ENCODE results near the gene CFAP68.

CFAP68 gene

DNA sequence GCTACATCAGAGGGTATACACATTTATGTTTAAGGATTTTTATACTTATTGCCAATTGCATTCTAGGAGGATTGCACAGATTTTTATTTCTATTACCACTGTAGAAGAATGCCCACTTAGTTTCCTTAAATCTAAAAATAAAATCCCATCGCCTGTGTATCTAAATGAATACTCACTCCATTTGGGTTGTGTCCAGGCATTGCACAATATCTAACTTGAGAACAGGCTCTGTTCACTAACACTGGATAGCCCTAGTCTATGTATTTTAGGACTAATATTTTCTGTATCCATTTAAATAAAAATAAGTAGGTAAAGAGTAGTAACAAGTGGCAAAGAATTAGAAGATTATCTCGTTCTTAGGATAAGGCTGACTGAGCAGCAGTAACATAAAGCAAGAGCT, 43.5 kb downstream of the CFAP68 start:
- H3K27me3 ChIP-seq (ENCODE audit: insufficient read depth, low read depth), result no peaks in the 10 kb centered on the region
- no peak overlapping the region for H3K9ac ChIP-seq
- no peaks in the 10 kb centered on the region for H3K36me3 ChIP-seq (ENCODE audit: insufficient read depth)
- no peak overlapping the region for H3K4me3 ChIP-seq (IDR thresholded peaks at IDR 0.05; ENCODE audit: insufficient read depth, low read depth, low read length)
- no peak overlapping the region for H3K4me2 ChIP-seq
- H3K79me2 ChIP-seq (ENCODE audit: insufficient read depth, low read depth), result no peaks in the 10 kb centered on the region
- no peak overlapping the region for H3K27ac ChIP-seq
- H2AFZ ChIP-seq (ENCODE audit: low read depth), result no peak overlapping the region
- TF ChIP-seq, protein P1, sequence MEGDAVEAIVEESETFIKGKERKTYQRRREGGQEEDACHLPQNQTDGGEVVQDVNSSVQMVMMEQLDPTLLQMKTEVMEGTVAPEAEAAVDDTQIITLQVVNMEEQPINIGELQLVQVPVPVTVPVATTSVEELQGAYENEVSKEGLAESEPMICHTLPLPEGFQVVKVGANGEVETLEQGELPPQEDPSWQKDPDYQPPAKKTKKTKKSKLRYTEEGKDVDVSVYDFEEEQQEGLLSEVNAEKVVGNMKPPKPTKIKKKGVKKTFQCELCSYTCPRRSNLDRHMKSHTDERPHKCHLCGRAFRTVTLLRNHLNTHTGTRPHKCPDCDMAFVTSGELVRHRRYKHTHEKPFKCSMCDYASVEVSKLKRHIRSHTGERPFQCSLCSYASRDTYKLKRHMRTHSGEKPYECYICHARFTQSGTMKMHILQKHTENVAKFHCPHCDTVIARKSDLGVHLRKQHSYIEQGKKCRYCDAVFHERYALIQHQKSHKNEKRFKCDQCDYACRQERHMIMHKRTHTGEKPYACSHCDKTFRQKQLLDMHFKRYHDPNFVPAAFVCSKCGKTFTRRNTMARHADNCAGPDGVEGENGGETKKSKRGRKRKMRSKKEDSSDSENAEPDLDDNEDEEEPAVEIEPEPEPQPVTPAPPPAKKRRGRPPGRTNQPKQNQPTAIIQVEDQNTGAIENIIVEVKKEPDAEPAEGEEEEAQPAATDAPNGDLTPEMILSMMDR (conservative IDR thresholded peaks at IDR 0.05; ENCODE audit: low read depth, low read length), result no peak
- H4K20me1 ChIP-seq (ENCODE audit: insufficient read depth), result no peaks in the 10 kb centered on the region
- H3K4me1 ChIP-seq (ENCODE audit: low read depth, poor library complexity, severe bottlenecking), result peaks cover 22% of the 10 kb centered on the region

DNA sequence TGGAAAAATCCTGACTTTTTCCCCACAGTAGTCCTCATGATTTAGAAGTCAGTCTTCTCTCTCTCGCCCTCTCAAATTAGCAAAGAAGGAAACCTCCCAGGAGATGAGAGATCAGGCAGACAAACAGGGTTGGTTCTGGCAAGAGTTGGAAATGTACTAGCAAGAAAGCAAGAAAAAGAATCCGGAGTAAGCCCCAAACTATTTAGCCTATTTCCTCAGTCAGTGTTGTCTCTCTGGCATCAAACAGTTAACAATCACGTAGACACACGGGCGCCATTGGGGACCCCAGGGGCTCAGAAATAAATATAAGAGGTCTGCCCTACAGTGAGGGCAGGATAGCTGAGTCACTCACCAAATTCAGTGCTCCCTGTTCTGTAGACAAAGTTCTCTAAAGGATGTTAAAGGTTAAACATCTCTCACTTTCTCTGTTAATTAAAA, 44.0 kb downstream of the CFAP68 start:
- H3K27me3 ChIP-seq (ENCODE audit: insufficient read depth, low read depth), result no peaks in the 10 kb centered on the region
- H3K4me3 ChIP-seq (IDR thresholded peaks at IDR 0.05; ENCODE audit: insufficient read depth, low read depth, low read length), result no peak overlapping the region
- peaks cover 21% of the 10 kb centered on the region for H3K4me1 ChIP-seq (ENCODE audit: low read depth, poor library complexity, severe bottlenecking)
- H3K79me2 ChIP-seq (ENCODE audit: insufficient read depth, low read depth), result no peaks in the 10 kb centered on the region
- H3K27ac ChIP-seq, result no peak overlapping the region
- H3K4me2 ChIP-seq, result no peak overlapping the region
- TF ChIP-seq, protein P1 (conservative IDR thresholded peaks at IDR 0.05; ENCODE audit: low read depth, low read length), result no peak
- H3K9ac ChIP-seq, result no peak overlapping the region
- no peaks in the 10 kb centered on the region for H3K36me3 ChIP-seq (ENCODE audit: insufficient read depth)
- H4K20me1 ChIP-seq (ENCODE audit: insufficient read depth), result no peaks in the 10 kb centered on the region
- H2AFZ ChIP-seq (ENCODE audit: low read depth), result no peak overlapping the region

DNA sequence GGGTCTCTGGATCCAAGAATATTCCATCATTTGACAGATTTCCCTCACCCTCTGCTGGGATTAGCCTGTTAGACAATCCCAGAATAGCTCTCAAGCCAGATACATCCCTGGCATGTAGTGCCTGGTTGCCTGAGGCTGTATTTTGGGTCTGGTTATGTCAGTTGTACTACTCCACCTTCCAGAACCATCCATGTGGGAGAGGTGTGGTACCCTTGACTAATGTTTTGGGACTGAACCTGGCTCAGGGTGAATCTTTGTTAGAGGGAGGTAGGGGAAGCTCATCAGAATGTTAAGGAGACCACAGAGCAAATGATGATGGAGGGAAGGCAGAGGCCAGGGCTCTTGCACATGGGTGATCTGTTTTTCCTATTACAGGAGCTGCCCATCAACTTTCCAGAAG, 44.6 kb downstream of the CFAP68 start:
- H3K4me2 ChIP-seq, result no peak overlapping the region
- H3K9ac ChIP-seq, result no peak overlapping the region

DNA sequence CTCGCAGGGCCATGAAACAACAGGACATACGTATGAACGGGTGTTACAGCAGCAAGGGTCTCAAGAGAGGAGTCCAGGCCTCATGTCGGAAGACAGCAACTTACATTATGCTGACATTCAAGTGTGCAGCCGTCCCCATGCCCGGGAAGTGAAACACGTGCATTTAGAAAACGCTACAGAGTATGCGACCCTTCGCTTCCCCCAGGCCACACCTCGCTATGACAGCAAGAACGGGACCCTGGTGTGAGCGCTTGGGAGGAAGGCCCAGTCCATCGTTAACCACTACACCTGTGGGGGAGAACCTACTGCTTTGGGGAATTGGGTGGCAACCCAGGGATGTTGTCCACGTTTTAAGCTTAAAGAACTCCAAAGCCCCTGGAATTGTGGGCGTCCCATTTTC, 46.6 kb downstream of the CFAP68 start:
- Histone ChIP-seq H3K4me2 (peak overlapping the region; percentile 71), H3K27ac (peak overlapping the region; percentile 91), H3K4me3 (IDR thresholded peaks at IDR 0.05; ENCODE audit: insufficient read depth, low read depth, low read length) (no peak overlapping the region), H3K27me3 (ENCODE audit: insufficient read depth, low read depth) (no peaks in the 10 kb centered on the region), H2AFZ (ENCODE audit: low read depth) (peak overlapping the region; percentile 69), H3K9ac (peak overlapping the region; percentile 66), H3K36me3 (ENCODE audit: insufficient read depth) (no peaks in the 10 kb centered on the region), H3K4me1 (ENCODE audit: low read depth, poor library complexity, severe bottlenecking) (peaks cover 16% of the 10 kb centered on the region), H3K79me2 (ENCODE audit: insufficient read depth, low read depth) (no peaks in the 10 kb centered on the region), H4K20me1 (ENCODE audit: insufficient read depth) (no peaks in the 10 kb centered on the region)
- TF ChIP-seq, protein P1 (conservative IDR thresholded peaks at IDR 0.05; ENCODE audit: low read depth, low read length), result no peak

More for the DNA sequence above, 44.6 kb downstream of the CFAP68 start:
- Histone ChIP-seq H2AFZ (ENCODE audit: low read depth) (no peak overlapping the region), H3K79me2 (ENCODE audit: insufficient read depth, low read depth) (no peaks in the 10 kb centered on the region), H3K4me1 (ENCODE audit: low read depth, poor library complexity, severe bottlenecking) (peaks cover 16% of the 10 kb centered on the region), H3K36me3 (ENCODE audit: insufficient read depth) (no peaks in the 10 kb centered on the region), H4K20me1 (ENCODE audit: insufficient read depth) (no peaks in the 10 kb centered on the region), H3K27ac (no peak overlapping the region), H3K4me3 (IDR thresholded peaks at IDR 0.05; ENCODE audit: insufficient read depth, low read depth, low read length) (no peak overlapping the region), H3K27me3 (ENCODE audit: insufficient read depth, low read depth) (no peaks in the 10 kb centered on the region)
- TF ChIP-seq, protein P1 (conservative IDR thresholded peaks at IDR 0.05; ENCODE audit: low read depth, low read length), result no peak
